AG04450 (cell line): Measurements from ENCODE around the gene SLC4A9. TPM values are rescaled to one million over a fixed set of nuclear protein-coding genes. Genes with fewer than 3 reads are reported as not detected.

ENCODE experiments used
- CTCF ChIA-PET: fragments of 300-600, 350-600 bp; formaldehyde crosslinking; extraction: SDS; loops from one replicate; lab custom pipeline; 2022; ENCODE audit warnings: antibody characterized with exemption, inconsistent platforms; lab: Charles Lee
- POLR2A ChIA-PET: fragments of 350-600 bp; formaldehyde crosslinking; extraction: SDS; loops from one replicate; lab custom pipeline; 2021; ENCODE audit warnings: antibody characterized with exemption, inconsistent platforms; lab: Yijun Ruan, JAX
- DNase-seq: peaks from one replicate; pipeline ENCODE4 v3.0.0-alpha.2; 2011; ENCODE audit warnings: low read depth, low spot score
- H3K27ac ChIP-seq: one replicate; pipeline ENCODE4 v1.5.1; 2012; ENCODE audit warnings: low read depth, low read length, control low read depth
- H3K27me3 ChIP-seq: one replicate; pipeline ENCODE4 v1.6.0; 2012; ENCODE audit warnings: low read length; ENCODE audit not compliant: control insufficient read depth, insufficient read depth
- H3K4me3 ChIP-seq: 2 replicates; pipeline ENCODE4 v1.5.1; 2011; ENCODE audit warnings: mild to moderate bottlenecking, low read depth, low read length, control low read depth
- H3K9me3 ChIP-seq: 2 replicates; pipeline ENCODE4 v1.5.1; 2012; ENCODE audit warnings: low read length; ENCODE audit not compliant: control insufficient read depth, insufficient read depth
- polyA plus RNA-seq: library from polyadenylated mRNA; depleted of rRNA; stranded (reverse); fragments of >200 nt; gene quantifications from 2 replicates; pipeline ENCODE4 v1.2.3, GENCODE V29; 2011
- TF ChIP-seq, protein P1 (sequence below): IDR thresholded peaks from 2 replicates; pipeline ENCODE4 v1.5.1; 2011; ENCODE audit warnings: low read depth, low read length, control low read depth, inconsistent platforms

The SLC4A9 gene
- polyA plus RNA-seq, 1 experiment, result not detected

- DNase-seq, result no peak
- CTCF ChIA-PET, result interaction anchor here (1.0 to 18.1 kb wide), 2 partner anchors 18 to 112 kb away, joined by 3 to 806 read pairs; no protein-coding TSS in a partner anchor
- POLR2A ChIA-PET, result no interaction called here
These were observed 2.9 kb upstream of the SLC4A9 start for GRCh38 chr5:140356853-140357725.

DNA sequence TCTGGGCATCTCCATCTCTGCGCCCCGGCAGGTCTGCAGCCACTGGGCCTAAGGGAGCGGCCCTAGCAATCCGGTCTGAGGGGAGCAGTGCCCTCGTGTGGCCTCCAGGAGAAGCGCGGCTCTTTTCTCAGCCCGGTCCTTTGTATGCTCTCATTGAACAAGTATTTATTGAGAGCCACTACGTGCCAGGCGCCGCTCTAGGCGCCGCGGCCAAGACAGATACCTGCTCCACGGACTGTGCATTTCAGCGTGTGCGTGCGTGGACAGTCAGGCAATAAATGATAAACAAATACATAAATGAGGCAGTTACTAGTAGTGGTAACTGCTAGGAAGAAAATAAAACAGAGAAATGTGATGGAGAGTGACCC, 2.3 kb upstream of the SLC4A9 start:
- CTCF ChIA-PET, result interaction anchor here (0.7 to 9.5 kb wide), 10 partner anchors 9 to 162 kb away, joined by 3 to 279 read pairs (median 6); no protein-coding TSS in a partner anchor
- Histone ChIP-seq H3K27me3 (no peaks in the 10 kb centered on the region), H3K27ac (no peak overlapping the region), H3K4me3 (peak overlapping the region; percentile 27), H3K9me3 (no peaks in the 10 kb centered on the region)
- DNase-seq, result peak; percentile 76
- TF ChIP-seq, protein P1, sequence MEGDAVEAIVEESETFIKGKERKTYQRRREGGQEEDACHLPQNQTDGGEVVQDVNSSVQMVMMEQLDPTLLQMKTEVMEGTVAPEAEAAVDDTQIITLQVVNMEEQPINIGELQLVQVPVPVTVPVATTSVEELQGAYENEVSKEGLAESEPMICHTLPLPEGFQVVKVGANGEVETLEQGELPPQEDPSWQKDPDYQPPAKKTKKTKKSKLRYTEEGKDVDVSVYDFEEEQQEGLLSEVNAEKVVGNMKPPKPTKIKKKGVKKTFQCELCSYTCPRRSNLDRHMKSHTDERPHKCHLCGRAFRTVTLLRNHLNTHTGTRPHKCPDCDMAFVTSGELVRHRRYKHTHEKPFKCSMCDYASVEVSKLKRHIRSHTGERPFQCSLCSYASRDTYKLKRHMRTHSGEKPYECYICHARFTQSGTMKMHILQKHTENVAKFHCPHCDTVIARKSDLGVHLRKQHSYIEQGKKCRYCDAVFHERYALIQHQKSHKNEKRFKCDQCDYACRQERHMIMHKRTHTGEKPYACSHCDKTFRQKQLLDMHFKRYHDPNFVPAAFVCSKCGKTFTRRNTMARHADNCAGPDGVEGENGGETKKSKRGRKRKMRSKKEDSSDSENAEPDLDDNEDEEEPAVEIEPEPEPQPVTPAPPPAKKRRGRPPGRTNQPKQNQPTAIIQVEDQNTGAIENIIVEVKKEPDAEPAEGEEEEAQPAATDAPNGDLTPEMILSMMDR, result peak; percentile 91
- POLR2A ChIA-PET, result no interaction called here

More at GRCh38 chr5:140356853-140357725, 2.9 kb upstream of the SLC4A9 start:
- no peaks in the 10 kb centered on the region for H3K9me3 ChIP-seq
- no peak overlapping the region for H3K4me3 ChIP-seq
- no peaks in the 10 kb centered on the region for H3K27me3 ChIP-seq
- TF ChIP-seq, protein P1, result no peak
- H3K27ac ChIP-seq, result no peak overlapping the region

DNA sequence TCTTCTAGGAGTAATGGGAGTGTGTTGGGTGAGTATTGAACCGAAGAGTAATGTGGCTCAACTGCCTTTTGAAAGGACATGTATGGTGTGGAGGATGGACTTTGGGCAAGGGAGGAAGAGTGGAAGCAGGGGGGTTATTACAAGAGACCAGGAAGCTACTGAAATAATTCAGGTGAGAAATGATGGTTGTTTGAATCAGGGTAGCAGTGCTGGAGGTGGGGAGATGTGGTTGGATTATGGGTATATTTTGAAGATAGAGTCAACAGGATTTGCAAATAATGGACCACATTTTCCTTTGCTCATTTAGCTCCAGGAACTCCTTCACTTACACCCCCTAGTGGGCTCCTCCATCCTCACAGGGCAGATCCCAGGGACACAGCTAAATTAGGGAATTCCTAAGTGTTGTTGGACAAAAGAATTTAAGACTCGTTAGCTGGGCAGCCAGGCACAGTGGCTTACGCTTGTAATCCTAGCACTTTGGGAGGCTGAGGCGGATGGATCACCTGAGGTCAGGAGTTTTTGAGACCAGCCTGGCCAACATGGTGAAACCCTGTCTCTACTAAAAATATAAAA, 1.2 kb upstream of the SLC4A9 start:
- CTCF ChIA-PET, result interaction anchor here (0.5 to 9.5 kb wide), 44 partner anchors 10 to 1163 kb away, joined by 3 to 279 read pairs (median 4); partner anchors contain the start of genes HBEGF and TMCO6
- DNase-seq, result no peak
- Histone ChIP-seq H3K4me3 (no peak overlapping the region), H3K9me3 (no peaks in the 10 kb centered on the region; the same call in 1 of the 2 replicates), H3K27me3 (no peaks in the 10 kb centered on the region), H3K27ac (no peak overlapping the region)
- POLR2A ChIA-PET, result interaction anchor here (0.6 to 1.0 kb wide), 6 partner anchors 13 to 165 kb away, joined by 3 to 6 read pairs (median 4); partner anchors contain the start of gene HBEGF
- TF ChIP-seq, protein P1, result peak; percentile 69

GRCh38 chr5:140360681-140361479, 886 bp downstream of the SLC4A9 start:
- TF ChIP-seq, protein P1, result no peak
- Histone ChIP-seq H3K9me3 (no peaks in the 10 kb centered on the region; the same call in 1 of the 2 replicates), H3K27ac (no peak overlapping the region), H3K4me3 (no peak overlapping the region), H3K27me3 (peaks cover 5% of the 10 kb centered on the region)
- no peak for DNase-seq
- CTCF ChIA-PET, result interaction anchor here (0.5 to 9.5 kb wide), 9 partner anchors 9 to 360 kb away, joined by 3 to 279 read pairs (median 5); no protein-coding TSS in a partner anchor
- POLR2A ChIA-PET, result no interaction called here
